Bronchial epithelial cell (primary cell): Measurements from ENCODE around the gene RASA2. TPM values are rescaled to one million over a fixed set of nuclear protein-coding genes. Genes with fewer than 3 reads are reported as not detected.
A peak's percentile ranks its signal among the peaks of the same experiment; 100 is the strongest.

Source experiments
- DNase-seq: peaks from one replicate; pipeline ENCODE4 v3.0.0-alpha.2; 2010; ENCODE audit warnings: low read depth
- FAIRE-seq: peaks from 2 replicates; lab custom pipeline; 2011; peaks lifted over from hg19 to GRCh38; lab: Jason Lieb, UNC
- H3K27me3 ChIP-seq: 2 replicates; pipeline ENCODE4 v1.5.1; 2011; ENCODE audit warnings: low read length; ENCODE audit not compliant: control insufficient read depth, insufficient read depth
- H3K36me3 ChIP-seq: 2 replicates; pipeline ENCODE4 v1.5.1; 2011; ENCODE audit warnings: low read length; ENCODE audit not compliant: control insufficient read depth, insufficient read depth
- H3K4me3 ChIP-seq: 2 replicates; pipeline ENCODE4 v1.5.1; 2011; ENCODE audit warnings: mild to moderate bottlenecking, low read depth, low read length, control low read depth
- total RNA-seq: library from RNA; depleted of rRNA; stranded (reverse); fragments of >200 nt; gene quantifications from 2 replicates; pipeline ENCODE4 v1.2.1, GENCODE V29; 2014
- TF ChIP-seq, protein P1 (sequence below): IDR thresholded peaks from 2 replicates; pipeline ENCODE4 v1.5.1; 2011; ENCODE audit warnings: mild to moderate bottlenecking, moderate library complexity, low read length, control low read depth, inconsistent platforms; ENCODE audit not compliant: insufficient read depth, severe bottlenecking

The RASA2 gene
- total RNA-seq, 1 donor from 2014 or later = 11.8 TPM

DNA sequence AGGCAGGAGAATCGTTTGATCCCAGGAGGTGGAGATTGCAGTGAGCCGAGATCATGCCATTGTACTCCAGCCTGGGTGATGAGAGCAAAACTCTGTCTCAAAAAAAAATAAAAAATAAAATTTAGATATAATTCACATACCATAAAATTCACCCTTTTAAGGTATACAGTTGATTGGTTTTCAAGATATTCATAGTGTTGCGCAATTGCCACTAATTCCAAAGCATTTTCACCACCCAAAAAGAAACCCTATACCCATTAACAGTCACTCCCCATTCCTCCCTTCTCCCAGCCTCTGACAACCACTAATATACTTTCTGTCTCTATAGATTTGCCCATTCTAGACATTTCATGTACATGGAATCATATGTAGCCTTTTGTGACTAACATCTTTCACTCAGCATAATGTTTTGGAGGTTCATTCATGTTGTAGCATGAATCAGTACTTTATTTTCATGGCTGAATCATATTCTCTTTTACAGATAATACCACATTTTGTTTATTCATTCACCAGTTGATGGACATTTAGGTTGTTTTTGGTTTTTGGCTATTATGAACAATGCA lies 116.7 kb downstream of the RASA2 start:
- TF ChIP-seq, protein P1, sequence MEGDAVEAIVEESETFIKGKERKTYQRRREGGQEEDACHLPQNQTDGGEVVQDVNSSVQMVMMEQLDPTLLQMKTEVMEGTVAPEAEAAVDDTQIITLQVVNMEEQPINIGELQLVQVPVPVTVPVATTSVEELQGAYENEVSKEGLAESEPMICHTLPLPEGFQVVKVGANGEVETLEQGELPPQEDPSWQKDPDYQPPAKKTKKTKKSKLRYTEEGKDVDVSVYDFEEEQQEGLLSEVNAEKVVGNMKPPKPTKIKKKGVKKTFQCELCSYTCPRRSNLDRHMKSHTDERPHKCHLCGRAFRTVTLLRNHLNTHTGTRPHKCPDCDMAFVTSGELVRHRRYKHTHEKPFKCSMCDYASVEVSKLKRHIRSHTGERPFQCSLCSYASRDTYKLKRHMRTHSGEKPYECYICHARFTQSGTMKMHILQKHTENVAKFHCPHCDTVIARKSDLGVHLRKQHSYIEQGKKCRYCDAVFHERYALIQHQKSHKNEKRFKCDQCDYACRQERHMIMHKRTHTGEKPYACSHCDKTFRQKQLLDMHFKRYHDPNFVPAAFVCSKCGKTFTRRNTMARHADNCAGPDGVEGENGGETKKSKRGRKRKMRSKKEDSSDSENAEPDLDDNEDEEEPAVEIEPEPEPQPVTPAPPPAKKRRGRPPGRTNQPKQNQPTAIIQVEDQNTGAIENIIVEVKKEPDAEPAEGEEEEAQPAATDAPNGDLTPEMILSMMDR = no peak
- H3K4me3 ChIP-seq = no peak overlapping the region
- DNase-seq (peak; percentile 91), FAIRE-seq (no peak)
- H3K27me3 ChIP-seq = no peaks in the 10 kb centered on the region
- H3K36me3 ChIP-seq = peaks cover 5% of the 10 kb centered on the region

DNA sequence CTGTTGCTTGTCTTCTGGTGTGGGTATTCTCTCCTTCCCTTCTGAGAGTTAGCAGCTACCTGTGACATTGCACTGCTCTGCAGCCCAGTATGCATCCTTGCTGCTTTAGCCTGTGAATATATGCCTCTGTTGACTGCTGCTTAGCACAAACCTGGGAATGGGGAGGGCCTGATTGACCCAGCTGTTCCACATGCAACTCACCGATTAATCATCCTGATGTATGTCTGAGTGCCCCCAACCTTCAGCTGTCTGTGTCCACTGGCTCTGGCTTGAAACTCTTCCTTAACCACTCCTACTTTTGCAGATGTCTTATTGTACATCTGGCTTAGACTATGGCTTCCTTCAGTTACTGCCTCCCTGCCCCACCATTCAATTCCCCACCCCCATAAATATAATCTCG lies 119.1 kb downstream of the RASA2 start:
- H3K4me3 ChIP-seq = no peak overlapping the region
- H3K27me3 ChIP-seq = no peaks in the 10 kb centered on the region
- TF ChIP-seq, protein P1 = no peak
- peaks cover 9% of the 10 kb centered on the region for H3K36me3 ChIP-seq
- DNase-seq = peak; percentile 15
- FAIRE-seq = peak; percentile 72

DNA sequence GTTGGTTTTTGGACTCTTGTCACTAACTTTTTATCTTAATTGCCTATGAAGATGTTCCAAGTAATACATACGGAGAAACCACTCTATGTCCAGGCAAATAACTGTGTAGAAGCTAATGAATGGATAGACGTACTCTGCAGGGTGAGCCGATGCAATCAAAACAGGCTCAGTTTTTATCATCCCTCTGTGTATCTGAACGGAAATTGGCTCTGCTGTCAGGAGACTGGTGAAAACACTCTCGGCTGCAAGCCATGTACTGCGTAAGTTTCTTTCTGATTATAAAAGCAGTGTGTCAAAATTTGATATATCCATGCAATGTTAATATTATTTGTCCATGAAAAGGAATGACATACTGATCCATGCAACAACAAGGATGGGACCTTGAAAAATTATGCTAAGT lies 121.6 kb downstream of the RASA2 start:
- TF ChIP-seq, protein P1 = no peak
- H3K4me3 ChIP-seq = no peak overlapping the region
- no peaks in the 10 kb centered on the region for H3K27me3 ChIP-seq
- H3K36me3 ChIP-seq = peaks cover 12% of the 10 kb centered on the region
- DNase-seq = no peak
- no peak for FAIRE-seq

DNA sequence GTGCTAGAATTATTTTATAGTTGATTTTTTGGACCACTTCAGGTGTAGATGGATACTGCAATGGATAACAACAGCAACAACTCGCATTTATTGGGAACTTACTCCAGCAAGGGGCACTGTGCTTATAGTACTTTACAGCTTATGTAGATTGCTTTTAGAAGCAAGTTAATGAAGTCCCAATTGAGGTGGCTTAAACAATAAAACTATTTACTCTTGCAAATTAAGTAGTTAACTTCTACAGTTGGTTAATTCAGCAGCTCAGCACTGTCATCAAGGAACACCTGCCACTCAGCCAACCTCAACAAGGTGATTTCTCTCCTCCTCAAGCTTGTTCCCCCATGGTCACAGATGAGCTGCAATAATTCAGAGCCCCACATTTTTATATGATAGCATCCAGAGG lies 124.1 kb downstream of the RASA2 start:
- TF ChIP-seq, protein P1 = no peak
- no peak overlapping the region for H3K4me3 ChIP-seq
- H3K36me3 ChIP-seq = peaks cover 9% of the 10 kb centered on the region
- no peaks in the 10 kb centered on the region for H3K27me3 ChIP-seq
- DNase-seq (no peak), FAIRE-seq (no peak)

DNA sequence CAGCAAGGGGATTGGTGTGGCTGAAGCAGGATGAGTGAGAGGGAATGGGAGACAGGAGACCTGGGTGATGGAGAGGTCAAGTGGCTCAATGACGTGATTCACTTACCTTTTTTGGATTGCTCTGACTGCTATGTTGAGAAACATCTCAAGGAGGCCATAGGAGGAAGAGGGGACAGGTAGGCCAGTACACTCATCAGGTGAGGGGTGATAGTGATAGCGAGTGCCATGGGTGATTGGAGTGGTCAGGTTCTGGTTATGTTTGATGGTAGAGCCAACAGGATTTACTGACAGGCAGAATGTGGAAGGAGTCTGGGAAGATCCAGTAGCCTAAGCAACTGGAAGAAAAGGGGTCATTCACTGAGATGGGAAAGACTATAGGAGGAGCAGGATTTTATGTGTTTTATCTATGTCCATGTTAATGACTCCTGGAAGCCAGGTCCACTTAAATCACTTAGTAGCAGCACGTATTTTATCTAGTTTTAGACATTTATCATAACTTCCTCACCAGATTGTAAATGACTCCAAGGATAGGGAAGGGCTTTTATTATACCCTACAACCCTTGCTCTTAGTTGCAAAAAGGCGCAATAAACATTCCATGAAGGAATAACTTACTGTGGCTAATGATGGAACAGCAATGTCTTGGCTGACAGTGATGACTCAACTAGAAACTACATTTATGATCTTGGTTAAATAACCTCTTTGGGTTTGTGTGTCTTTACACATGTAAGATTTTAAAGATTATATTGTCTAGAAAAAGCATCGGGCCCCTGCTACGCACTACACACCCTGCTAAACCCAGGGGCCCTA lies 131.5 kb downstream of the RASA2 start:
- Histone ChIP-seq H3K36me3 (no peaks in the 10 kb centered on the region), H3K27me3 (no peaks in the 10 kb centered on the region), H3K4me3 (no peak overlapping the region)
- FAIRE-seq (no peak), DNase-seq (no peak)
- TF ChIP-seq, protein P1 = no peak
